Mucosa of rectum (tissue), 2 donors: ENCODE measurements around the gene BMP10.

ENCODE experiments used
- H3K27ac ChIP-seq, 2 donors: one replicate each; pipeline ENCODE4 v1.7.0; 2013; ENCODE audit warnings: inconsistent platforms in 2 of 2, low read depth in 2 of 2, low read length in 2 of 2
- H3K27me3 ChIP-seq, 2 donors: one replicate each; pipeline ENCODE4 v1.7.0; 2013; ENCODE audit warnings: low read length in 2 of 2; ENCODE audit not compliant: control insufficient read depth in 2 of 2, insufficient read depth in 2 of 2
- H3K36me3 ChIP-seq, 2 donors: one replicate each; pipeline ENCODE4 v1.7.0; 2013; ENCODE audit warnings: low read length in 2 of 2; ENCODE audit not compliant: control insufficient read depth in 2 of 2, insufficient read depth in 2 of 2
- H3K4me1 ChIP-seq, 2 donors: one replicate each; pipeline ENCODE4 v1.7.0; 2013; ENCODE audit warnings: low read length in 2 of 2, mild to moderate bottlenecking in 1 of 2; ENCODE audit not compliant: control insufficient read depth in 2 of 2, insufficient read depth in 2 of 2
- H3K4me3 ChIP-seq, 2 donors: one replicate each; pipeline ENCODE4 v1.7.0; 2013; ENCODE audit warnings: low read length in 2 of 2
- H3K9ac ChIP-seq, 2 donors: one replicate each; pipeline ENCODE4 v1.7.0; 2013; ENCODE audit warnings: low read length in 2 of 2, low read depth in 1 of 2, mild to moderate bottlenecking in 1 of 2
- H3K9me3 ChIP-seq, 2 donors: one replicate each; pipeline ENCODE4 v1.7.0; 2013; ENCODE audit warnings: low read length in 2 of 2; ENCODE audit not compliant: control insufficient read depth in 2 of 2
- donor health status: healthy.
- donor health status: Normal muscosa, but diverticular disease.

Gene BMP10

GRCh38 chr2:68877079-68877772 lies 6.0 kb upstream of the BMP10 start:
- Histone ChIP-seq H3K27me3 (peaks cover 0 to 4% of the 10 kb centered on the region in 2 donors), H3K27ac (no peak overlapping the region), H3K36me3 (no peaks in the 10 kb centered on the region)

GRCh38 chr2:68870215-68870614 lies 982 bp downstream of the BMP10 start:
- H3K4me1 ChIP-seq, result no peaks in the 10 kb centered on the region
- no peak overlapping the region for H3K4me3 ChIP-seq
- no peaks in the 10 kb centered on the region for H3K27me3 ChIP-seq
- no peaks in the 10 kb centered on the region for H3K9me3 ChIP-seq
- no peak overlapping the region for H3K27ac ChIP-seq
- no peaks in the 10 kb centered on the region for H3K36me3 ChIP-seq
- no peak overlapping the region for H3K9ac ChIP-seq

More at GRCh38 chr2:68877079-68877772, 6.0 kb upstream of the BMP10 start:
- Histone ChIP-seq H3K4me1 (no peaks in the 10 kb centered on the region), H3K9ac (no peak overlapping the region), H3K4me3 (no peak overlapping the region), H3K9me3 (no peaks in the 10 kb centered on the region)

GRCh38 chr2:68865108-68865507 lies 6.1 kb downstream of the BMP10 start:
- H3K27me3 ChIP-seq, result no peaks in the 10 kb centered on the region
- no peak overlapping the region for H3K4me3 ChIP-seq
- no peaks in the 10 kb centered on the region for H3K9me3 ChIP-seq
- H3K9ac ChIP-seq, result no peak overlapping the region
- H3K27ac ChIP-seq, result no peak overlapping the region
- H3K4me1 ChIP-seq, result no peaks in the 10 kb centered on the region
- no peaks in the 10 kb centered on the region for H3K36me3 ChIP-seq

GRCh38 chr2:68863996-68864395 lies 7.2 kb downstream of the BMP10 start:
- Histone ChIP-seq H3K27me3 (no peaks in the 10 kb centered on the region), H3K27ac (no peak overlapping the region), H3K9ac (no peak overlapping the region), H3K36me3 (no peaks in the 10 kb centered on the region), H3K4me3 (no peak overlapping the region), H3K4me1 (no peaks in the 10 kb centered on the region), H3K9me3 (no peaks in the 10 kb centered on the region)

- Histone ChIP-seq H3K4me1 (no peaks in the 10 kb centered on the region), H3K9me3 (no peaks in the 10 kb centered on the region), H3K4me3 (no peak overlapping the region), H3K27ac (no peak overlapping the region), H3K27me3 (no peaks in the 10 kb centered on the region), H3K36me3 (no peaks in the 10 kb centered on the region), H3K9ac (no peak overlapping the region)
These were observed 8.3 kb downstream of the BMP10 start for GRCh38 chr2:68862889-68863288.

- no peaks in the 10 kb centered on the region for H3K27me3 ChIP-seq
- no peaks in the 10 kb centered on the region for H3K9me3 ChIP-seq
- H3K36me3 ChIP-seq, result no peaks in the 10 kb centered on the region
- no peak overlapping the region for H3K9ac ChIP-seq
- no peak overlapping the region for H3K4me3 ChIP-seq
- no peak overlapping the region for H3K27ac ChIP-seq
- H3K4me1 ChIP-seq, result no peaks in the 10 kb centered on the region
These were observed 9.9 kb downstream of the BMP10 start for GRCh38 chr2:68861330-68861729.

GRCh38 chr2:68860111-68860510 lies 11.1 kb downstream of the BMP10 start:
- Histone ChIP-seq H3K36me3 (no peaks in the 10 kb centered on the region), H3K4me3 (no peak overlapping the region), H3K9ac (no peak overlapping the region), H3K27ac (no peak overlapping the region), H3K9me3 (no peaks in the 10 kb centered on the region), H3K27me3 (no peaks in the 10 kb centered on the region), H3K4me1 (no peaks in the 10 kb centered on the region)

GRCh38 chr2:68857855-68858456 lies 13.2 kb downstream of the BMP10 start:
- Histone ChIP-seq H3K36me3 (no peaks in the 10 kb centered on the region), H3K27me3 (no peaks in the 10 kb centered on the region), H3K4me1 (no peaks in the 10 kb centered on the region), H3K4me3 (no peak overlapping the region), H3K9me3 (no peaks in the 10 kb centered on the region), H3K27ac (no peak overlapping the region), H3K9ac (no peak overlapping the region)

GRCh38 chr2:68857202-68857845 lies 13.9 kb downstream of the BMP10 start:
- H3K9ac ChIP-seq, result no peak overlapping the region

GRCh38 chr2:68855550-68855949 lies 15.6 kb downstream of the BMP10 start:
- Histone ChIP-seq H3K36me3 (no peaks in the 10 kb centered on the region), H3K4me1 (no peaks in the 10 kb centered on the region), H3K9me3 (no peaks in the 10 kb centered on the region), H3K4me3 (no peak overlapping the region), H3K9ac (no peak overlapping the region), H3K27me3 (no peaks in the 10 kb centered on the region), H3K27ac (no peak overlapping the region)

More at GRCh38 chr2:68857202-68857845, 13.9 kb downstream of the BMP10 start:
- Histone ChIP-seq H3K27me3 (no peaks in the 10 kb centered on the region), H3K36me3 (no peaks in the 10 kb centered on the region), H3K27ac (no peak overlapping the region), H3K9me3 (no peaks in the 10 kb centered on the region), H3K4me1 (no peaks in the 10 kb centered on the region), H3K4me3 (no peak overlapping the region)
